Stimulated activated CD4-positive, alpha-beta T cell treated with anti-CD3 and anti-CD28 coated beads, Interleukin-2, amount 100 ng/mL, for 48 hours (primary cell): ENCODE results near the gene SH3RF1.
"Not testable (repeated sequence)": the region's sequence is repeated elsewhere in the genome, so short reads cannot be mapped to it uniquely, and the experiment has no call there.

Experiments
- DNase-seq, 2 donors: peaks; one replicate each; pipeline ENCODE4 v3.0.0-alpha.2; 2020

The SH3RF1 gene

GRCh38 chr4:169222761-169223160, 48.0 kb downstream of the SH3RF1 start:
- no peak for DNase-seq

GRCh38 chr4:169221662-169222061, 49.1 kb downstream of the SH3RF1 start:
- no peak for DNase-seq

- DNase-seq, result no peak
Observed at GRCh38 chr4:169220854-169221411, 49.8 kb downstream of the SH3RF1 start.

- DNase-seq, result no peak
Observed at GRCh38 chr4:169220447-169220846, 50.3 kb downstream of the SH3RF1 start.

- DNase-seq, result no peak
Observed at GRCh38 chr4:169219440-169219839, 51.3 kb downstream of the SH3RF1 start.

- DNase-seq, result no peak
Observed at GRCh38 chr4:169215656-169216055, 55.1 kb downstream of the SH3RF1 start.

GRCh38 chr4:169212981-169213380, 57.8 kb downstream of the SH3RF1 start:
- no peak for DNase-seq

- no peak for DNase-seq
Observed at GRCh38 chr4:169210504-169211118, 60.1 kb downstream of the SH3RF1 start.

GRCh38 chr4:169209388-169209883, 61.3 kb downstream of the SH3RF1 start:
- DNase-seq, result no peak

- DNase-seq, result no peak
Observed at GRCh38 chr4:169208516-169208915, 62.2 kb downstream of the SH3RF1 start.

GRCh38 chr4:169208090-169208455, 62.7 kb downstream of the SH3RF1 start:
- no peak for DNase-seq

- DNase-seq, result no peak
Observed at GRCh38 chr4:169207436-169208089, 63.2 kb downstream of the SH3RF1 start.

GRCh38 chr4:169205744-169206080, 65.0 kb downstream of the SH3RF1 start:
- DNase-seq, result no peak

- DNase-seq, result no peak
Observed at GRCh38 chr4:169205075-169205743, 65.5 kb downstream of the SH3RF1 start.

- no peak for DNase-seq
Observed at GRCh38 chr4:169203891-169204290, 66.9 kb downstream of the SH3RF1 start.

- DNase-seq, result not testable (repeated sequence)
Observed at GRCh38 chr4:169203278-169203677, 67.5 kb downstream of the SH3RF1 start.

- no peak for DNase-seq
Observed at GRCh38 chr4:169202878-169203277, 67.9 kb downstream of the SH3RF1 start.

- no peak for DNase-seq
Observed at GRCh38 chr4:169202145-169202699, 68.5 kb downstream of the SH3RF1 start.

- DNase-seq, result no peak
Observed at GRCh38 chr4:169201222-169202144, 69.3 kb downstream of the SH3RF1 start.

- no peak for DNase-seq
Observed at GRCh38 chr4:169200361-169201030, 70.3 kb downstream of the SH3RF1 start.

- no peak for DNase-seq
Observed at GRCh38 chr4:169199184-169199583, 71.6 kb downstream of the SH3RF1 start.

GRCh38 chr4:169198167-169198566, 72.6 kb downstream of the SH3RF1 start:
- no peak for DNase-seq
